BLaER1 (cell line): Measurements from ENCODE around the gene MZB1.

Experiments used
- H3K27ac ChIP-seq: shearing (Covaris generic); formaldehyde crosslinking; 2 replicates; pipeline ENCODE4 v1.8.1; 2022
- H3K27me3 ChIP-seq: shearing (Covaris generic); formaldehyde crosslinking; 2 replicates; pipeline ENCODE4 v1.8.1; 2022
- H3K36me3 ChIP-seq: shearing (Covaris generic); formaldehyde crosslinking; 2 replicates; pipeline ENCODE4 v1.8.1; 2022
- H3K4me1 ChIP-seq: shearing (Covaris generic); formaldehyde crosslinking; 2 replicates; pipeline ENCODE4 v1.8.1; 2022
- H3K4me2 ChIP-seq: shearing (Covaris generic); formaldehyde crosslinking; 2 replicates; pipeline ENCODE4 v1.8.1; 2022
- H3K4me3 ChIP-seq: shearing (Covaris generic); formaldehyde crosslinking; 2 replicates; pipeline ENCODE4 v1.8.1; 2022
- H3K9ac ChIP-seq: shearing (Covaris generic); formaldehyde crosslinking; 2 replicates; pipeline ENCODE4 v1.8.1; 2022
- H3K9me3 ChIP-seq: shearing (Covaris generic); formaldehyde crosslinking; 2 replicates; pipeline ENCODE4 v1.8.1; 2022
- H4K20me1 ChIP-seq: shearing (Covaris generic); formaldehyde crosslinking; 2 replicates; pipeline ENCODE4 v1.8.1; 2022
- Cebpa-rat ChIP-seq: shearing (Covaris generic); IDR thresholded peaks from 2 replicates; pipeline ENCODE4 v1.8.1; 2022

Gene MZB1

DNA sequence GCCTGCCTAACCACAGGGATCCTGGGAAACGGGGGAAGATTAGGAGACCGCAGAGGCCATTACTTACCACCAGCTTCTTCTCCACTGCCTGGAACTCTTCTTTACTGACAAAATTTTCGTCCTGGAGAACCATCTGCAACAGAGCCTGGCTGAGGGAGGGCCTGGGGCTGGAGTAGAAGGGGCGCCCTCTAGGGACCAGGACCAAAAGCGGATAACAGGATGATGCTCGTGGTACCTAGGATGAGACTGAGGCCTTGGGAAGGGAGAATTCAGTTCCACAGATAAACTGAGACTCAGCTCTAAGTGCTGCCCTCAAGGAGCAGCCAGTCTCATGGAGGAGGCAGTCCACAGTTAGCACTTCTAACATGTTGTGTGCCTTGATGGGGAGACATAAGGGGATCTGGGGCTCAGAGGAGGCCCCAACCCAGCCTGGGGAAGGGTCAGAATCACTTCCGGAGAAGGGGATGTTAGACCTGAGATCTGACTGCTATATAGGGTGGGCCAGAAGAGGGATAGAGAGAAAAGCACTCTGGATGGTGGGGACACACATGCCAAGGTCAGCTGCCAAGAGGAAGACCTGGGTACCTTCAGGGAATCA is 12.9 kb upstream of the MZB1 start:
- Histone ChIP-seq H3K4me2 (peak overlapping the region; percentile 89), H4K20me1 (no peaks in the 10 kb centered on the region), H3K9ac (peak overlapping the region; percentile 75; the same call in 1 of the 2 replicates), H3K27ac (peak overlapping the region; percentile 81; the same call in 1 of the 2 replicates), H3K4me3 (no peak overlapping the region), H3K4me1 (peaks cover 69% of the 10 kb centered on the region), H3K36me3 (peaks cover 7% of the 10 kb centered on the region; the same call in 1 of the 2 replicates), H3K27me3 (no peaks in the 10 kb centered on the region), H3K9me3 (no peaks in the 10 kb centered on the region)
- TF ChIP-seq Cebpa-rat: no peak

DNA sequence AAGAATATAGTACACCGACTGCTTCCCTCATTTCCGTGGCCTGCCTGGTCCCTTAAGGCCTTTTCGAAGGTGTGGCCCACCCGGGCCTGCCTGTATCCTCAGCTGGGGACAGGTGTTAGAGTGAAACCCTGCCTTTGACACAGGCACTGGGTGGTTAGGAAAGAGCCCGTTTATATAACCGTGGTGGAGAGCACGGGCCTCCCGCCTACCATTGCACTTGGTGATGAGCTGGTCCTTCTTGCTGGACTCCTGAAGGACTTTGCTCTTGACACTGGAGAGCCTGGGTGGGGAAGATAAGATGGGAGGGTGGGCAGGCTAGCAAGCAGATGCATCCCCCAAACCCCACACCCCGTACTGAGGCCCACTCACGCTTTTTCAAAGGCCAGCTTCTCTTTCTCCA is 11.8 kb upstream of the MZB1 start:
- no peak for TF ChIP-seq Cebpa-rat
- peaks cover 6% of the 10 kb centered on the region for H4K20me1 ChIP-seq
- no peak overlapping the region for H3K27ac ChIP-seq
- peaks cover 68% of the 10 kb centered on the region for H3K4me1 ChIP-seq
- H3K4me3 ChIP-seq: no peak overlapping the region
- H3K36me3 ChIP-seq: peaks cover 16% of the 10 kb centered on the region
- H3K27me3 ChIP-seq: no peaks in the 10 kb centered on the region
- H3K9me3 ChIP-seq: no peaks in the 10 kb centered on the region
- H3K9ac ChIP-seq: no peak overlapping the region
- H3K4me2 ChIP-seq: no peak overlapping the region

DNA sequence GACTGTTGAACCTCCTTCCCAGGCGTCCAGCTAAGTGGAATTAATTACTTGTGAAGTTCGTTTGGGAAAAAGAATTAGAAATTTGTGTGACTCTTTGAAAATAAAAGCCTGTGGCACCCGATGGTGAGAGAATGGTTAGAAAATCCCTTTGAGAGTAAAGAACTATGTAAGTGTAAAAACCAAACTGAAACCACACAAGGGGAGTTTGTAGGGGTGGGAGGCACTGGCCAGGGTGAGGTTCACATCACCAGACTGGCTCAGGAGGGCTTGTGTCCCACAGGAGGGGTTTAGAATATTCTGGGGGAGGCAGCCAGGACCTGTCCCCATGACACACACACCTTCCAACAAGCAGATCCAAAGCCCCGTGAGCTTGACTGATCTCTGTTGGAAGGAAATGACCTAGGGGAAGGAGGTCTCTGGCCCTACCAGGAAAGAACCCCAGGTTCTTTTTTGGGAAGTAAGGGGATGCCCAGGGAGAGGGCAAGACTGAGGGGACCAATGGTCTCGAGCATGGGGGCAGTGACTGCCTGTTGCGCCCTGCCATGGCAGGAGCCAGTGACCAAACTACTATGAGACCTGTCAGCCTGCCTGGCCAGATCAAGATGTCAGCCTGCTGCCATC is 9.9 kb upstream of the MZB1 start:
- H4K20me1 ChIP-seq: peaks cover 26% of the 10 kb centered on the region
- no peak overlapping the region for H3K9ac ChIP-seq
- peaks cover 68% of the 10 kb centered on the region for H3K4me1 ChIP-seq
- H3K4me2 ChIP-seq: peak overlapping the region; percentile 8; the same call in 1 of the 2 replicates
- peaks cover 35% of the 10 kb centered on the region for H3K36me3 ChIP-seq
- H3K27ac ChIP-seq: no peak overlapping the region
- no peaks in the 10 kb centered on the region for H3K9me3 ChIP-seq
- H3K4me3 ChIP-seq: no peak overlapping the region
- TF ChIP-seq Cebpa-rat: no peak
- H3K27me3 ChIP-seq: no peaks in the 10 kb centered on the region

DNA sequence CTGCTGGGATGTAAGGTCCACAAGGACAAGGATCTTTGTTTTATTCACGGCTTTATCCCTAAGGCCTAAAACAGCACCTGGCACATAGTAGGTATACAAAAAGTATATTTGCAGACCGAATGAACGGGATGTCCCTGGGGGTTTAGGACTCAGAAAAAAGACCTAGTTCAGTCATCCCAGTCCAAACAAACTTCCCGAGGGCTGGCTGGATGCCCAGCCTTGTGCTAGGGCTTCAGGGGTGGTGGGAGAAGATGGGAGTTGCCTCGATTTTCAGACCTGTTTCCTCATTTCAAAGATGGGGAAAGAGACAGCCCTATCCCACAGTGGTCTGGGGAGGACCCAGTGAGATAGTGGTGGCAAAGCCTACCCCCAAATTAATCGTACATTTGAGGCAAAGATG is 8.2 kb upstream of the MZB1 start:
- H3K4me2 ChIP-seq: peak overlapping the region; percentile 0; the same call in 1 of the 2 replicates
- no peak for TF ChIP-seq Cebpa-rat
- H3K27me3 ChIP-seq: no peaks in the 10 kb centered on the region
- peaks cover 29% of the 10 kb centered on the region for H4K20me1 ChIP-seq
- H3K36me3 ChIP-seq: peaks cover 36% of the 10 kb centered on the region
- no peak overlapping the region for H3K27ac ChIP-seq
- H3K9me3 ChIP-seq: no peaks in the 10 kb centered on the region
- H3K4me1 ChIP-seq: peaks cover 59% of the 10 kb centered on the region
- no peak overlapping the region for H3K9ac ChIP-seq
- H3K4me3 ChIP-seq: no peak overlapping the region

DNA sequence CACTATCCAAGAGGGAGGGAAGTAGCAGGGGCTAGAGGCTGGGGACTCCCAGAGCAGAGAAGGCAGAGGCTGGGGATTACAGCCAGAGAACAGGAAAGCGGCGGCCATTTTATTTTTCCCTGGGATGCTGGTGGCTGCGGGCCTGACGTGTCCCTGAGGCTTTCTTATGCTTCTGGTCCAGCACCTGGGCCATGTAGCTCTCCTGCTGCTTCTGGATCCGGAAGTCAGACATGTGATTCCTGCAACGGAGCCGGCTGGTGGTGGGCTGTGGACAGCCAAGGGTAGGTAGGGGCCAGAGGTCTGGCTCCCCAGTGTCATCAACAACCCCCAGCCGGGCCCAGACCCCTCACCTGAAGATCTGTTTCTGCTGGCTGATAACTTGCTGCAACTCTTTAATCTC is 7.0 kb upstream of the MZB1 start:
- H3K27me3 ChIP-seq: no peaks in the 10 kb centered on the region
- H3K4me1 ChIP-seq: peaks cover 54% of the 10 kb centered on the region
- H3K27ac ChIP-seq: 0 out of 2 replicates have a peak overlapping the region, but pooled peaks have one; percentile 100
- TF ChIP-seq Cebpa-rat: no peak
- peaks cover 36% of the 10 kb centered on the region for H3K36me3 ChIP-seq
- H3K9ac ChIP-seq: peak overlapping the region; percentile 98; the same call in 1 of the 2 replicates
- peaks cover 29% of the 10 kb centered on the region for H4K20me1 ChIP-seq
- H3K9me3 ChIP-seq: no peaks in the 10 kb centered on the region
- peak overlapping the region; percentile 99 for H3K4me2 ChIP-seq
- H3K4me3 ChIP-seq: no peak overlapping the region

DNA sequence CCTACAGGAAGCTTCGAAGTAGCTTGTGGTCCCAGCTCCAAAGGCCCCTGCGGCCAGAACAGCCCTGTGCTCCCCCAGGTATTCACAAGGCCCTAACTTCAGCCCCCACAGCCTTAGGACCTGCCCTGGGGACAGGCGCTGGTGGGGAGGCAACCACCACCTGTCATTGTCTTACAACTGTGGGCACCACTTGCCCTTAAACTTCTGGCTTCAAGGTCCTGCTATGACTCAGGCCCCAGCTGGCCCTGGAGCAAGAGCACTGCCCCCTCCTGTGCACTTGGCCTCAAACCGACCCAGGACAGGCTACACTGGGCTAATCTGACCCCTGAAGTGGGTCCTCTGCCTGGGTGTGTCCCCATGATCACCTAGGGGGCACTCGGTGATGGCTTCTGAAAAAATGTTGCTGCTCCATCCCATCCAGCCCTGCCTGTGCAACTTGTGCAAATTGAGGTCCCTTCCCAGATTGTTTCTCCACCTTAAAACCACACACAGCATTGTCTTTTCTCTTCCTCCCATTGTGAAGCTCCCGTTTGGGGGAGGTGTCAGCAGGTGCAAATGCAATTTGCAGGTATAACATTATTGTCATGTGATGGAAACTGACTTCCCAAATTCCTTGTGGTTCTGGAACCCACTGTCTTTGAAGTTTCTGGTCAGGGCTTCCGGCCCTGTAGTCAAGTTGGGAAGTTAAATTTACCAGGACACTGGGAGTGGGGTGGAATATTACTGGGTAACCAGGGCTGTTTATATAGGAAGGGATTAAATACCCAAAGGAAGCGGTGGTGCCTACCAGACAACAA is 6.3 kb upstream of the MZB1 start:
- no peak for TF ChIP-seq Cebpa-rat
- H3K4me1 ChIP-seq: peaks cover 60% of the 10 kb centered on the region
- no peaks in the 10 kb centered on the region for H3K9me3 ChIP-seq
- H3K9ac ChIP-seq: peak overlapping the region; percentile 98
- H3K36me3 ChIP-seq: peaks cover 32% of the 10 kb centered on the region
- H3K27me3 ChIP-seq: no peaks in the 10 kb centered on the region
- peaks cover 29% of the 10 kb centered on the region for H4K20me1 ChIP-seq
- H3K4me3 ChIP-seq: peak overlapping the region; percentile 78
- peak overlapping the region; percentile 100 for H3K27ac ChIP-seq
- H3K4me2 ChIP-seq: peak overlapping the region; percentile 99

DNA sequence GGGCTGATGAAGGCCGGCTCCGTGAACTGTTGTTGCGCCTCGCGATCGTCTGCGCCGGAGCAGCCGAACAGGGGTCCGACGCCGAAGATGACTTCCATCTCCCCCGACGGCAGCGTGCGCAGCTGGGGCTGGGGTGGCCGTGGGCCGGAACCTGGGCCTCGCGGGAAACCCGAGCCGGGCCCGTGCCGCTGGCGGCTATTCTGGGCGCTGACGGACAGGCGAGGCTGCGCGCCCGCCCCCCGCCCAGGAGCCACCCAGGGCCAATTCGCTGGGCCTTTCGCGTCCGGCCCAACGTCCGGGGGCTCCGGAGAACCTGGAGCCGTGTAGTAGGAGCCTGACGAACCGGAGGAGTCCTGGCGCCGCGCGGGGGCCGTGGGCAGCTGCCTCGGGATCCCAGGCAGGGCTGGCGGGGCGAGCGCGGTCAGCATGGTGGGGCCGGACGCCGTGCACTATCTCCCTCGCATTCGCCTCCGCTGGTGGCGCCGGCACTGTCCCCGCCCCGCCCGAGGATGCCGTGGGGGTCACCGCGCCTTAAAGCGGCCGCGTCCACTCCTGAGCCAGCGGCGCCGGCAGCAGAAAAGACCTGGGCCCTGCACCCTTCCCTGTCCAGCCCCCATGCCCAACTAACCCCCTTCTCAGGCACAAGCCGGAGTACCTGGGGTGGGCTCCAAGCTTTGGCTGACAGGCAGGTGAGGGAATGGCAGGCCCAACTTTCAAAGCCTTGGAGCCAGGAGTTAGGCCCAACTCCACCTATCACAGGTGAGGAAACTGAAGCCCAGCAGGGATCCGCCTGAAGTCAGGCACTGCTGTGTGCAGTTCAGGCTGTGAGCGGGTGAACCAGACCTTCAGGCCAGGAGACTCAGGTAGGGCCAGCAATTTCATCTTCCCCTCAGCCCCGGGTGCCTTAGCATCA is 5.2 kb upstream of the MZB1 start, which contains the start of gene PROB1:
Gene PROB1, minus strand, starts transcription at position 451 of the 913 bp plus-strand sequence. Its CDS starts 23 bp downstream, at position 428.
- Histone ChIP-seq H3K4me1 (peaks cover 71% of the 10 kb centered on the region), H3K4me2 (peak within 1 kb of the TSS; percentile 99), H3K4me3 (peak within 1 kb of the TSS; percentile 78), H3K27ac (peak within 1 kb of the TSS; percentile 100), H4K20me1 (peaks cover 29% of the 10 kb centered on the region), H3K9ac (peak within 1 kb of the TSS; percentile 98), H3K27me3 (no peaks in the 10 kb centered on the region), H3K9me3 (no peaks in the 10 kb centered on the region), H3K36me3 (peaks cover 29% of the 10 kb centered on the region)
- no peak for TF ChIP-seq Cebpa-rat

DNA sequence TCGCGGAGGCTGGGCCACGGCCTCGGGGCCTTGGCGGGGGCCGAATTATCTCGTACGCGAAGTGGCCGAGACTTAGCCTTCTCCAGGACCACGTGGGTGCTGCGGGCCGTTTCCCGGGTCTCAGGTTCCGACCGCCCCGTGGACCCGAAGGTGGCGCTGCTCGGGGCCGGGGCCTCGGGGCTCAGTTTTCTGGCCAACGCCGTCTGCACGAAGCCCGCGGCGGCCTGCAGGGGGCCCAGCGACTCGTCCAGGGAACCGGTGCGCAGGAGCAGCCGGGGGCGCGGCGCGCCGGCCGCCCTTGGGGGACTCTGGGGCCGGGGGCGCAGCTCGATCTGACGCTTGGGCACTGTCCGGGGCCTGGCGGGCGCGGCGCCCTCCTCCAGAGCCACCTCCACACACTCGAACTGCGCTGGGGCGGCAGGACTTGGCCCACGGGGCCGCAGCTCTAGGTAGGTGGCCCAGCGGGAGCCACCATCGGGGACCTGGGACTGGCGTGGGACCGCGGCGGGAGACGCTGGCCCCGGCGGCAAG is 4.5 kb upstream of the MZB1 start:
- Histone ChIP-seq H3K4me2 (peak overlapping the region; percentile 99), H3K4me1 (peaks cover 65% of the 10 kb centered on the region), H3K9ac (peak overlapping the region; percentile 98), H3K9me3 (no peaks in the 10 kb centered on the region), H3K27ac (peak overlapping the region; percentile 100), H3K27me3 (no peaks in the 10 kb centered on the region), H4K20me1 (peaks cover 29% of the 10 kb centered on the region), H3K36me3 (peaks cover 29% of the 10 kb centered on the region), H3K4me3 (peak overlapping the region; percentile 78)
- TF ChIP-seq Cebpa-rat: no peak
